OCI-LY3 (cell line): ENCODE data around the gene ABCC10.
"Not testable (repeated sequence)": the region's sequence is repeated elsewhere in the genome, so short reads cannot be mapped to it uniquely, and the experiment has no call there.

ENCODE experiments used
- H2AFZ ChIP-seq: fragments of 200-600, 300-600 bp; shearing (Covaris generic); 2 replicates; pipeline ENCODE4 v1.6.0; 2014; ENCODE audit warnings: antibody characterized with exemption, low read depth, low read length
- H3K27ac ChIP-seq: fragments of 200-600, 300-600 bp; sonication (generic); 2 replicates; pipeline ENCODE4 v1.5.1; 2014; ENCODE audit warnings: mild to moderate bottlenecking, low read length, moderate library complexity, mixed read lengths
- H3K27me3 ChIP-seq: fragments of 200-600, 300-600 bp; sonication (generic); 2 replicates; pipeline ENCODE4 v1.6.1; 2014; ENCODE audit warnings: low read depth, low read length, mixed read lengths
- H3K36me3 ChIP-seq: fragments of 200-600, 300-600 bp; sonication (generic); replicated peaks from 2 replicates; pipeline ENCODE3; 2014; ENCODE audit warnings: low read depth, low read length, mixed read lengths
- H3K4me1 ChIP-seq: fragments of 300-600, 200-600 bp; sonication (generic); 2 replicates; pipeline ENCODE4 v1.6.1; 2014; ENCODE audit warnings: low read length, mixed read lengths
- H3K4me2 ChIP-seq: fragments of 200-600, 300-600 bp; sonication (generic); 2 replicates; pipeline ENCODE4 v1.6.1; 2014; ENCODE audit warnings: low read length, mixed read lengths
- H3K4me3 ChIP-seq: fragments of 300-600, 200-600 bp; sonication (generic); 2 replicates; pipeline ENCODE4 v1.5.1; 2014; ENCODE audit warnings: antibody characterized with exemption, mild to moderate bottlenecking, low read length, moderate library complexity
- H3K79me2 ChIP-seq: fragments of 300-600, 200-600 bp; shearing (Covaris generic); 2 replicates; pipeline ENCODE4 v1.6.1; 2014; ENCODE audit warnings: mild to moderate bottlenecking, low read length, mixed read lengths
- H3K9ac ChIP-seq: fragments of 300-600, 200-600 bp; shearing (Covaris generic); 2 replicates; pipeline ENCODE4 v1.6.0; 2014; ENCODE audit warnings: mild to moderate bottlenecking, low read length, moderate library complexity
- H3K9me3 ChIP-seq: fragments of 200-600, 300-600 bp; shearing (Covaris generic); 2 replicates; pipeline ENCODE4 v1.6.1; 2014; ENCODE audit warnings: low read length, mixed read lengths; ENCODE audit not compliant: insufficient read depth
- H4K20me1 ChIP-seq: fragments of 200-600, 300-600 bp; sonication (generic); 2 replicates; pipeline ENCODE4 v1.6.1; 2016; ENCODE audit warnings: low read length, mixed read lengths; ENCODE audit not compliant: insufficient read depth
- CTCF ChIP-seq: fragments of 200-600, 300-600 bp; sonication (generic); IDR thresholded peaks from 2 replicates; pipeline ENCODE4 v1.5.1; 2014; ENCODE audit warnings: antibody characterized with exemption, low read length, low read depth
- EZH2phosphoT487 ChIP-seq: fragments of 200-600 bp; shearing (Covaris generic); IDR thresholded peaks from 2 replicates; pipeline ENCODE4 v1.6.1; 2018; ENCODE audit warnings: antibody characterized with exemption, mixed run types, low read depth

Gene ABCC10

GRCh38 chr6:43420012-43420709 is 7.2 kb upstream of the ABCC10 start:
- Histone ChIP-seq H3K79me2 (no peaks in the 10 kb centered on the region), H3K27me3 (peaks cover 11% of the 10 kb centered on the region), H3K9ac (no peak overlapping the region), H3K4me3 (no peak overlapping the region), H3K4me2 (no peak overlapping the region), H4K20me1 (no peaks in the 10 kb centered on the region), H2AFZ (no peak overlapping the region), H3K4me1 (peaks cover 3% of the 10 kb centered on the region; the same call in 1 of the 2 replicates), H3K27ac (no peak overlapping the region), H3K9me3 (no peaks in the 10 kb centered on the region), H3K36me3 (no peaks in the 10 kb centered on the region)
- TF ChIP-seq EZH2phosphoT487 = no peak
- no peak for TF ChIP-seq CTCF

GRCh38 chr6:43421831-43422230 is 5.5 kb upstream of the ABCC10 start:
- Histone ChIP-seq H3K36me3 (no peaks in the 10 kb centered on the region), H3K79me2 (no peaks in the 10 kb centered on the region), H3K27me3 (peaks cover 11% of the 10 kb centered on the region), H4K20me1 (no peaks in the 10 kb centered on the region), H2AFZ (no peak overlapping the region), H3K9ac (no peak overlapping the region), H3K4me3 (no peak overlapping the region), H3K9me3 (no peaks in the 10 kb centered on the region), H3K27ac (no peak overlapping the region), H3K4me2 (no peak overlapping the region), H3K4me1 (peaks cover 4% of the 10 kb centered on the region)
- TF ChIP-seq EZH2phosphoT487 (no peak), CTCF (no peak)

GRCh38 chr6:43425083-43425482 is 2.3 kb upstream of the ABCC10 start:
- not testable (repeated sequence) for H3K36me3 ChIP-seq, H3K4me2 ChIP-seq, H3K9me3 ChIP-seq, H3K27me3 ChIP-seq, H3K9ac ChIP-seq, H3K27ac ChIP-seq, H4K20me1 ChIP-seq, H2AFZ ChIP-seq, H3K4me3 ChIP-seq
- H3K4me1 ChIP-seq = peaks cover 16% of the 10 kb centered on the region
- H3K79me2 ChIP-seq = peaks cover 18% of the 10 kb centered on the region

GRCh38 chr6:43426928-43427405 is 374 bp upstream of the ABCC10 start:
- Histone ChIP-seq H3K4me3 (peak overlapping the region; percentile 79), H3K79me2 (peaks cover 19% of the 10 kb centered on the region), H3K9me3 (no peaks in the 10 kb centered on the region), H3K4me1 (peaks cover 16% of the 10 kb centered on the region), H2AFZ (peak overlapping the region; percentile 87), H3K27me3 (no peaks in the 10 kb centered on the region), H3K9ac (peak overlapping the region; percentile 75), H3K4me2 (peak overlapping the region; percentile 76), H3K36me3 (peaks cover 5% of the 10 kb centered on the region), H4K20me1 (no peaks in the 10 kb centered on the region), H3K27ac (peak overlapping the region; percentile 70)
- TF ChIP-seq EZH2phosphoT487 = no peak
- no peak for TF ChIP-seq CTCF
